DOHH2 (cell line): ENCODE results near the gene UQCC5.

Experiments
- CTCF ChIP-seq: fragments of 200-600 bp; sonication (generic); IDR thresholded peaks from one replicate; pipeline ENCODE4 v1.5.1; 2014; ENCODE audit warnings: antibody characterized with exemption, mild to moderate bottlenecking, low read depth, low read length; ENCODE audit not compliant: poor library complexity, severe bottlenecking
- EZH2phosphoT487 ChIP-seq: fragments of 200-600 bp; sonication (generic); IDR thresholded peaks from 2 replicates; pipeline ENCODE4 v1.6.1; 2017; ENCODE audit warnings: borderline replicate concordance, mild to moderate bottlenecking, antibody characterized with exemption, low read length, moderate library complexity, mixed read lengths

- TF ChIP-seq CTCF (no peak), EZH2phosphoT487 (no peak)
These were observed 17.8 kb downstream of the UQCC5 start for GRCh38 chr3:52554026-52554755.
